GM12878 (cell line): ENCODE results near the gene SMARCAD1. TPM values are rescaled to one million over a fixed set of nuclear protein-coding genes. Genes with fewer than 3 reads are reported as not detected.

ENCODE experiments used
- ATAC-seq: fragments of 200-7000 bp; cut with Tn5 transposase; 3 replicates; pipeline ENCODE4 v1.9.1; 2020; ENCODE audit warnings: mild to moderate bottlenecking, moderate library complexity
- BruUV-seq: library from RNA; stranded (reverse); fragments of 400-500 nt; replicated peaks from 2 replicates; lab custom pipeline; 2021; lab: Mats Ljungman, UMichigan
- CTCF ChIA-PET: fragments of 300-600 bp; sonication (Branson Sonifier 250); formaldehyde crosslinking; extraction: SDS; loops from one replicate; lab custom pipeline; 2021; ENCODE audit warnings: inconsistent platforms; lab: Yijun Ruan, JAX
- POLR2A ChIA-PET: fragments of 350-600 bp; formaldehyde crosslinking; extraction: SDS; loops from one replicate; lab custom pipeline; 2021; ENCODE audit warnings: inconsistent platforms; lab: Charles Lee
- RAD21 ChIA-PET: fragments of 300-600 bp; sonication (Branson Sonifier 250); formaldehyde crosslinking; loops from one replicate; lab custom pipeline; 2023; ENCODE audit warnings: antibody characterized with exemption; ENCODE audit not compliant: unreplicated experiment; lab: Charles Lee
- SMC1A ChIA-PET: fragments of 300-600 bp; sonication (Branson Sonifier 250); formaldehyde crosslinking; loops from one replicate; lab custom pipeline; 2023; ENCODE audit not compliant: unreplicated experiment, uncharacterized antibody; lab: Charles Lee
- DNase-seq: peaks from one replicate; pipeline ENCODE4 v3.0.0-alpha.2; 2011; ENCODE audit warnings: low read depth, low spot score
- FAIRE-seq: peaks from 3 replicates; lab custom pipeline; 2011; peaks lifted over from hg19 to GRCh38; lab: Jason Lieb, UNC
- H2AFZ ChIP-seq: 2 replicates; pipeline ENCODE4 v1.6.0; 2011; ENCODE audit warnings: low read depth, low read length, control low read depth; ENCODE audit not compliant: control insufficient read depth
- H3K27ac ChIP-seq: 2 replicates; pipeline ENCODE4 v1.5.1; 2011; ENCODE audit warnings: control low read depth; ENCODE audit not compliant: control insufficient read depth, insufficient read depth
- H3K27me3 ChIP-seq, 2 experiments: replicated peaks in 1 of 2; 2 replicates each; pipeline versions ENCODE4 v1.6.0 to v1.6.1; 2011; ENCODE audit warnings: low read length in 1 of 2; ENCODE audit not compliant: control insufficient read depth in 2 of 2, insufficient read depth in 2 of 2
- H3K36me3 ChIP-seq, 2 experiments: 2 replicates each; pipeline ENCODE4 v1.5.1; 2011; ENCODE audit warnings: low read length in 1 of 2; ENCODE audit not compliant: control insufficient read depth in 2 of 2, insufficient read depth in 2 of 2
- H3K4me1 ChIP-seq: 2 replicates; pipeline ENCODE4 v1.6.1; 2011; ENCODE audit warnings: mild to moderate bottlenecking, low read length, moderate library complexity, mixed read lengths; ENCODE audit not compliant: control insufficient read depth, insufficient read depth
- H3K4me2 ChIP-seq: 2 replicates; pipeline ENCODE4 v1.6.0; 2011; ENCODE audit warnings: control low read depth; ENCODE audit not compliant: control insufficient read depth, insufficient read depth
- H3K4me3 ChIP-seq: fragments of 200-600 bp; sonication (generic); 2 replicates; pipeline ENCODE4 v1.5.1; 2016
- H3K79me2 ChIP-seq: 2 replicates; pipeline ENCODE4 v1.6.0; 2011; ENCODE audit warnings: low read length; ENCODE audit not compliant: control insufficient read depth, insufficient read depth
- H3K9ac ChIP-seq: 2 replicates; pipeline ENCODE4 v1.8.0; 2011; ENCODE audit warnings: low read length, control low read depth, mixed read lengths; ENCODE audit not compliant: control insufficient read depth, insufficient read depth
- H3K9me3 ChIP-seq: replicated peaks from 3 replicates; pipeline ENCODE4 v1.5.1; 2011; ENCODE audit warnings: mild to moderate bottlenecking, low read length; ENCODE audit not compliant: control insufficient read depth, insufficient read depth
- H4K20me1 ChIP-seq: 2 replicates; pipeline ENCODE4 v1.6.0; 2011; ENCODE audit not compliant: control insufficient read depth, insufficient read depth
- ATF7 ChIP-seq: fragments of 450-650 bp; IDR thresholded peaks from 2 replicates; pipeline ENCODE4 v1.6.1; 2016; ENCODE audit warnings: low read depth, mild to moderate bottlenecking
- BCL11A ChIP-seq: IDR thresholded peaks from 2 replicates; pipeline ENCODE4 v1.6.1; 2011; ENCODE audit warnings: low read depth, low read length
- BCL3 ChIP-seq: IDR thresholded peaks from 2 replicates; pipeline ENCODE4 v1.6.1; 2011; ENCODE audit warnings: borderline replicate concordance, low read depth, mild to moderate bottlenecking, moderate library complexity, low read length; ENCODE audit not compliant: insufficient read depth, poor library complexity, severe bottlenecking
- CEBPB ChIP-seq, 2 experiments: fragments of 150-350 bp in 1 of 2; IDR thresholded peaks; 2 replicates each; pipeline ENCODE4 v1.6.1; 2012 to 2014; ENCODE audit warnings: low read depth in 2 of 2, low read length in 2 of 2, borderline replicate concordance in 1 of 2, inconsistent platforms in 1 of 2
- CHD1 ChIP-seq: IDR thresholded peaks from 2 replicates; pipeline ENCODE4 v1.6.1; 2012; ENCODE audit warnings: low read depth, low read length, improper control_type of control experiment
- CTCF ChIP-seq, 3 experiments: IDR thresholded peaks in 2 of 3; conservative IDR thresholded peaks in 1 of 3; 2 replicates each; pipeline ENCODE4 v1.5.1; 2011; ENCODE audit warnings: low read depth in 3 of 3, low read length in 3 of 3, mild to moderate bottlenecking in 3 of 3, control low read depth in 2 of 3, moderate library complexity in 2 of 3, inconsistent platforms in 1 of 3, mixed read lengths in 1 of 3; ENCODE audit not compliant: control insufficient read depth in 2 of 3, insufficient read depth in 1 of 3; ENCODE audit errors: extremely low read depth in 1 of 3
- FOXK2 ChIP-seq: fragments of 450-650 bp; IDR thresholded peaks from 2 replicates; pipeline ENCODE4 v1.6.1; 2017; ENCODE audit warnings: mild to moderate bottlenecking, moderate library complexity
- IKZF1 ChIP-seq: fragments of 450-650 bp; conservative IDR thresholded peaks from 2 replicates; pipeline ENCODE4 v1.6.1; 2017; ENCODE audit warnings: antibody characterized with exemption, mild to moderate bottlenecking
- IRF4 ChIP-seq: IDR thresholded peaks from 2 replicates; pipeline ENCODE4 v1.6.1; 2011; ENCODE audit warnings: low read depth, low read length
- IRF5 ChIP-seq: fragments of 450-650 bp; IDR thresholded peaks from 2 replicates; pipeline ENCODE4 v1.6.1; 2017; ENCODE audit warnings: borderline replicate concordance
- LARP7 ChIP-seq: fragments of 450-650 bp; IDR thresholded peaks from 2 replicates; pipeline ENCODE4 v1.6.1; 2017; ENCODE audit warnings: mild to moderate bottlenecking
- MYB ChIP-seq: fragments of 150-350 bp; IDR thresholded peaks from 2 replicates; pipeline ENCODE4 v1.6.1; 2014; ENCODE audit warnings: mild to moderate bottlenecking, low read depth, low read length, borderline replicate concordance
- NFXL1 ChIP-seq: fragments of 450-650 bp; IDR thresholded peaks from 2 replicates; pipeline ENCODE4 v1.6.1; 2017; ENCODE audit warnings: antibody characterized with exemption, mild to moderate bottlenecking, borderline replicate concordance
- POU2F2 ChIP-seq: IDR thresholded peaks from 3 replicates; pipeline ENCODE4 v1.6.1; 2011; ENCODE audit warnings: low read depth, mild to moderate bottlenecking, low read length, borderline replicate concordance
- RB1 ChIP-seq: fragments of 450-650 bp; formaldehyde crosslinking; IDR thresholded peaks from 2 replicates; pipeline ENCODE4 v1.6.1; 2017; ENCODE audit warnings: mild to moderate bottlenecking, borderline replicate concordance
- SKIL ChIP-seq: fragments of 450-650 bp; IDR thresholded peaks from 2 replicates; pipeline ENCODE4 v1.6.1; 2017; ENCODE audit warnings: mild to moderate bottlenecking, low read depth, inconsistent platforms; ENCODE audit not compliant: poor library complexity, severe bottlenecking
- STAT3 ChIP-seq: IDR thresholded peaks from 2 replicates; pipeline ENCODE4 v1.6.1; 2011; ENCODE audit warnings: low read depth, low read length, improper control_type of control experiment
- TCF12 ChIP-seq: IDR thresholded peaks from 2 replicates; pipeline ENCODE4 v1.6.1; 2011; ENCODE audit warnings: low read depth, mild to moderate bottlenecking, low read length
- WGBS: methylation state at CpG from one replicate; pipeline ENCODE4 v1.1.6; 2016; ENCODE audit warnings: low lambda C conversion rate; ENCODE audit not compliant: insufficient replicate concordance, insufficient coverage; ENCODE audit errors: missing lambda C conversion rate; 5-methylcytosine and 5-hydroxymethylcytosine counted together
- in situ Hi-C: fragments of 300-500 bp; cut with MboI; formaldehyde crosslinking; loops from 9 replicates; pipeline ENCODE4 v1.14.3; 2018; ENCODE audit warnings: mixed read lengths
- intact Hi-C: fragments of 100-400 bp; cut with micrococcal nuclease; formaldehyde crosslinking; loops from one replicate; pipeline ENCODE4 v1.14.2; 2022; ENCODE audit not compliant: unreplicated experiment
- polyA plus RNA-seq, 11 experiments: library from polyadenylated mRNA; depleted of rRNA in 4 of 11; unstranded in 6 of 11; stranded (reverse) in 5 of 11; fragments of >200 nt; fragmentation: Nextera tagmentation in 4 of 11; fragmentation: Illumina TruSeq in 1 of 11; extraction: Ambion mirVana in 4 of 11; extraction: Trizol in 1 of 11; gene quantifications; 1 replicate in 1 of 11; 2 replicates in 10 of 11; pipeline versions ENCODE4 v1.2.1 to v1.2.3, GENCODE V29; 2011 to 2016; ENCODE audit warnings: inconsistent platforms in 2 of 11, missing spikeins in 2 of 11, low read depth in 1 of 11
- total RNA-seq, 4 experiments: library from RNA; depleted of rRNA in 3 of 4; stranded (reverse); fragments of >200 nt in 3 of 4; fragmentation: Illumina TruSeq in 1 of 4; extraction: Trizol in 1 of 4; gene quantifications; 2 replicates each; pipeline versions ENCODE4 v1.2.1 to v1.2.3, GENCODE V29; 2013 to 2021

Gene SMARCAD1
- total and polyA plus RNA-seq, 10 of the 15 experiments (the other 5 are each of a cell fraction or from before 2014, with no cell fraction given): 7.6 to 41.2 (median 27.7) TPM

- FAIRE-seq (no peak), ATAC-seq (no peak), DNase-seq (no peak)
- ChIA-PET RAD21 (no interaction called here), CTCF (no interaction called here), POLR2A (interaction anchor here (0.7 kb wide), 1 partner anchor 17 kb away, joined by 4 read pairs; no protein-coding TSS in a partner anchor), SMC1A (no interaction called here)
- H3K4me2 ChIP-seq: no peak overlapping the region
- no peak overlapping the region for H2AFZ ChIP-seq
- intact Hi-C loops: no loop called here
- peaks cover 4% of the 10 kb centered on the region for H3K79me2 ChIP-seq
- BruUV-seq: no TSS peak
- no peaks in the 10 kb centered on the region for H4K20me1 ChIP-seq
- no peak overlapping the region for H3K9ac ChIP-seq
- in situ Hi-C loops: no loop called here
- H3K27me3 ChIP-seq: no peaks in the 10 kb centered on the region
- no peaks in the 10 kb centered on the region for H3K4me1 ChIP-seq
- no peak overlapping the region for H3K27ac ChIP-seq
- no peaks in the 10 kb centered on the region for H3K36me3 ChIP-seq
- no peak overlapping the region for H3K4me3 ChIP-seq
- 7% methylated on average over 3 of the region's 3 CpGs for WGBS
- H3K9me3 ChIP-seq: no peaks in the 10 kb centered on the region
- TF ChIP-seq ATF7 (no peak), NFXL1 (no peak), RB1 (no peak), BCL3 (no peak), MYB (no peak), IRF5 (no peak), POU2F2 (no peak), TCF12 (no peak), LARP7 (no peak), BCL11A (no peak), SKIL (no peak), FOXK2 (no peak), STAT3 (no peak), CEBPB (IDR thresholded peaks at IDR 0.05; ENCODE audit: borderline replicate concordance in 1 of 2, low read depth in 2 of 2, low read length in 2 of 2) (no peak), IKZF1 (no peak), CHD1 (no peak), IRF4 (no peak), CTCF (IDR thresholded peaks at IDR 0.05 in 2 of 3, conservative IDR thresholded peaks at IDR 0.05 in 1 of 3; ENCODE audit: control insufficient read depth in 2 of 3, extremely low read depth in 1 of 3, insufficient read depth in 1 of 3, low read depth in 3 of 3, low read length in 3 of 3) (no peak)
These were observed 4.9 kb upstream of the SMARCAD1 start for GRCh38 chr4:94202769-94203168.
